Brain pericyte (primary cell): ENCODE data around the gene RAB5A.
"Not testable (repeated sequence)": the region's sequence is repeated elsewhere in the genome, so short reads cannot be mapped to it uniquely, and the experiment has no call there.

Experiments
- DNase-seq: peaks from one replicate; pipeline ENCODE4 v3.0.0-alpha.2; 2012; ENCODE audit warnings: low read depth, low spot score

RAB5A gene, protein sequence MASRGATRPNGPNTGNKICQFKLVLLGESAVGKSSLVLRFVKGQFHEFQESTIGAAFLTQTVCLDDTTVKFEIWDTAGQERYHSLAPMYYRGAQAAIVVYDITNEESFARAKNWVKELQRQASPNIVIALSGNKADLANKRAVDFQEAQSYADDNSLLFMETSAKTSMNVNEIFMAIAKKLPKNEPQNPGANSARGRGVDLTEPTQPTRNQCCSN

DNA sequence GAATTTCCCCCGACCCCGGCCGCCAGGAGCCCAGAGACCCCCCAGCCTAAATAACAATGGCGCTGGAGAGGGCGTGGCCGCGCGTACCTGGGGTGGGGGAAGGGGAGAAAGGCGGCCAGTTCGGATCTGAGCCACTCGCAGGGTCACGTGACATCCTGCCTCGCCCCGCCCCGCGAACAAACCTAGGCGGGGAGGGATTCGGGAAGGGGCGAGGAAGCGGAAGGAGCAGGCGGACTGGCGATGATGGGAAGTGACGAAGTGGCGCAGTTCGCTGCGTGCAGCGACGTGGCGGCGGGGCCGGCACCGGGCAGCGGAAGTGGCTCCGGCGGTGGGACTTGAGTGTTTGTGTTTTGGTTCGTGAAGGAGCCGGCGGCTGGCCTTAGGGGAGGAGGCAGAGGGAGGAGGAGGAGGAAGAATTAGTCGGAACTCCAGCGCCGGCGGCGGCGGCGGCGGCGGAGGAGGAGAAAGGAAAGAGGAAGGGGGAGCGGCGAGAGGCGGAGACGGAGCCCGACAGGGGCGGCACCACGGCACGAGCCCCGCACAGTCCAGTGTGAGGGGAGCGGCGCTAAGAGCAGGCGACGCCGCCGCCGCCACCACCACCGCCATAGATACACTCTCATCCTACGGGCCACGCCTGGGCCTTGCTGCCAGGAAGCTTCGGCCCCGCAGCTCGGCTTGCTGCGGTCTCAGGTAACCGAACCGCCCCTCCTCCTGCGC lies at the start of gene RAB5A:
RAB5A (plus strand) TSS at position 266 of the 717 bp plus-strand sequence. CDS start 3,802 bp downstream, outside the sequence.
- peak; percentile 93 for DNase-seq

DNA sequence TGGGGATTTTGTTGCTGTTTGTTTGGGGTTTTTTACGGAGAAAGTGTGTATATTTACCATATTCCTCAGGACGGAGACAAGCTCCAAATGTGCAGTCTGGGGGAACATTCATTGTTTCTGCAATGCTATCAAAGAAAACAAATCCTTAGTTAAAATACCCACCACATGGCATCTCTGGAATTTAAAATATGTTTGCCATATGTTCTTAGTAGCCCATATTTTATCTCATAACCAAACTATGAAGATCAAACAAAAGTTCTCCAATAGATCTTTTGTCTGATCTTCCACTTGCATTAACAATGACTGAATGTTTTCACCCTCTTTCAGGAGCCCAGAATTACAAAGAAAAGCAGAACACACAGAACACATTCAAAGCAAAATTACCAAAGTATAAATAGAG lies 48.2 kb upstream of the RAB5A start:
- no peak for DNase-seq

- no peak for DNase-seq
Measured at GRCh38 chr3:19899264-19899663, 47.6 kb upstream of the RAB5A start.

DNA sequence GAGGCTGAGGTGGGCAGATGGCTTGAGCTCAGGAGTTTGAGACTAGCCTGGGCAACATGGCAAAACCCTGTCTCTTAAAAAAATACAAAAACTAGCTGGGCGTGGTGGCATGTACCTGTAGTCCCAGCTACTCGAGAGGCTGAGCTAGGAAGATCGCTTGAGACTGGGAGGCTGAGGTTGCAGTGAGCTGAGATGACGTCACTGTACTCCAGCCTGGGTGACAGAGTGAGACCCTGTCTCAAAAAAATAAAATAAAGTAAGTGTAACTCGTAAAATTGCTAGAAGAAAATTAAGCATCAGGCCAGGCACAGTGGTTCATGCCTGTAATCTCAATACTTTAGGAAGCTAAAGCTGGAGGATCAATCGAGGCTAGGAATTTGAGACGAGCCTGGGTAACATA lies 47.1 kb upstream of the RAB5A start:
- DNase-seq, result not testable (repeated sequence)

DNA sequence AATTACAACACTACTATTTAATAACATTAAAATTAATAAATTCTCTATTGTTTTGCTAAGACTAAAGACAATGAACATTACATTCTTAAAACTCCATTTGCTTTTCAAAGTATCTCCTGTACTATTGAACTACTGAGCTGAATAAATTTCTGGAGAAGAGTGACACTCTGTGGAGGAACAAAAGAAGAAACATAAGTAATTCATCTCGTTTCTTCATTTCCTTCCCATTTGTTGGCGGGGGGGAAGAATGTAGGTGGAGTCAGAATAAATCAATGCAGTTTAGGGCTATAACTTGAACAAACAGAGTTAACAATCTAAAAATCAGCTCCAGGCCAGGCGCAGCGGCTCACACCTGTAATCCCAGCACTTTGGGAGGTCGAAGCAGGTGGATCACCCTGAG lies 45.6 kb upstream of the RAB5A start:
- no peak for DNase-seq

GRCh38 chr3:19901918-19902317 lies 45.0 kb upstream of the RAB5A start:
- no peak for DNase-seq

DNA sequence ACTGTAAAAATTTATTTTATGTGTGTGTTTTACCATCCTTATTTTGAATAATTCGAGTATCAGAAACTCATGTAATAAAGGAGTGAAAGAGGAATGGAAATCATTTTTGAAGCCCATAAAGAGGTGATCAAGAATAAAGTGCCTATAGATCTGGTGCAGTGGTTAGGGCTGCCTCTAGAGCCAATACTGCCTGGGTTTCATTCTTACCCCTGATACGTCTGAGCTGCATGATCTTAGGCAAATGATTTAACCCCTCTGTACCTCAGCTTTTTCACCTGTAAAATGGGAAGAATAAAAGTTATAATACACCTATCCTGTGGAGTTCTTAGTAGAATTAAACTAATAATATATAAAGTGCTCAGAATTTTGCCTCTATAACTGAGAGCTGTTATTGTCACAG lies 43.2 kb upstream of the RAB5A start:
- no peak for DNase-seq

GRCh38 chr3:19907523-19907922 lies 39.4 kb upstream of the RAB5A start:
- no peak for DNase-seq

GRCh38 chr3:19911452-19911851 lies 35.4 kb upstream of the RAB5A start:
- no peak for DNase-seq

DNA sequence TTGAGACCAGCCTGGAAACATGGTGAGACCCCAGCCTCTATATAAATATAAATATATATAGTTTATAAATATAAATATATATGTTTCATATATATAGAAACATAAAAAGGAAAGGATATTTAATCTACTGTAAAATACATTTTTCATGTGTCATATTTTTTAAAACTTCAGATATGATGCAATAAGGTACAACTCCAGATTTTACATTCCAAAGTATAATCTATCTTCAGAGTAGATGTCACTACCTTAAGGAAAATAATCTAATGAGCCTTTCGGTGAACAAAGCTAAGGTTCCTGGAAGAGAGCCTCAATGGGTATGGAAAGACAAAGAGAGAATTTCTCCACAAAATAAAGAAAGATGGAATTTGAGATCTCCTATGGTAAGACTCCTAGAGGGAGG lies 29.7 kb upstream of the RAB5A start:
- no peak for DNase-seq

DNA sequence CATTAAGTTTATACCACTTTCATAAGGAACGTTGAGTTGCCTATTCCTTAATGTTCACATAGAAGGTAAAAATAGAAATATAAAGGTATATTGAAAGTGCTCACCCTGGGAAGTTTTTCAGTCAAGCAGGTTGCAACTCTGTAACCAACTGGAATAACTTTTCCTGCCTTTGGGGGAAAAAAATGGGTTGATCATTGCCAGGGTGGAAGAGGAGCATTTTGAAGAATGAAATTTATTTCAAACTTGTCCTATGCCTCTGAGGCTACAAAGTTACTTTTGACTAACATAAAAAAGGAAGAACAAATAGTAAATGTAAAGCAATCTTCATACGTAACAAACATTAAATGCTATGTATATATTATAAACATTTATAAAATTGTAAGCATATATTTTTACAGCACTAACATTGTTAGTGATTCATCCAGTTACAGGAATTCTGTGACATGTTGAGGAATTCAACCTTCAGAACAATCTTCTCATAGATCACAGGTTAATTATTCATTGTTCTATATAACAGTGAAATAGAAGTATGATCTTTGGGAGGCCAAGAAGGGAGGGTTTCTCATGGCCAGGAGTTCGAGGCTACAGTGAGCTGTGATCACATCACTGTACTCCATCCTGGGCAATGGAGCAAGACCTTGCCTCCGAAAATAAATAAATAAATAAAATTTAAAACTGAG lies 26.4 kb upstream of the RAB5A start:
- DNase-seq, result no peak

DNA sequence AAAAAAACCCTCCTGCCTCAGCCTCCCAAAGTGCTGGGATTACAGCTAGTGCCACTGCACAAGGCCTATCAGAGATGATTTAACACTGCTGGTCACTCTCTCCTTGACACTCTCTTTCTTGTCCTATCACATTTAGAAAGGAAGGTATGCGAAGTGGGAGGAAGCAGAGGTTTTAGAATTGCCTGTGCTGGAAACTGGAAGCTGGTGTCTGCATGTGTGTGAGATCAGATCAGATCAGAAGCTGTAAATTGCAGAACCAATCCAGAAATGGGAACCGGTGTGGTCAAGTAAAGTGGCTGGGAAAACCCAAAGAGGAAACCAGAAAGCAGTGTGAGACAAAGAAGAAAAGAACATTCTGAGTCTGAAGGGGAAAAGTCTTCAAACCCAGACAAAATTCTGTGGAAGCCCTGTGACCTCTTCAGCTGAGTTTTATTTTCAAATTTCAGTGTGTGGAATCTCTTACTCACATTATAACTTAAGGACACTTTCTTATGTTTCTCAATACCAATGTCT lies 15.7 kb upstream of the RAB5A start:
- DNase-seq, result no peak

- DNase-seq, result no peak
Measured at GRCh38 chr3:19931767-19932188, 15.1 kb upstream of the RAB5A start.

DNA sequence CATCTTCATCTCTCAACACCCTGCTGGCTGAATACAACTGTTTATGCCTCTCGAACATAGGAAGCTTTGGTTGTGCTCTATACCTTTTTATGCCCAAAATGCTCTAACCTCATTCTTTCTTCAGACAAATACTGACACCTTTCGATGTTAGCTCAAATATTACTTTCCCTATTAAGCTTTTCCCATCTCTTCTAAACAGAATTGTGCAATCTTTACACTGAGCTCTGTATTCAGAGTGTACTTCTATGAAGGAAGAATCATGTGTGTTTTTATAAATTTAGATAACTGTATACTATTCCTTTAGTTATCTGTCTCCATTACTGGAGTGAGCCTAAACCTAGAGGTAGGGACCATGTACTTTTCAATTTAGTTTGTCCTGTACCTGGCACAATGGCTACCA lies 14.5 kb upstream of the RAB5A start:
- DNase-seq, result no peak

DNA sequence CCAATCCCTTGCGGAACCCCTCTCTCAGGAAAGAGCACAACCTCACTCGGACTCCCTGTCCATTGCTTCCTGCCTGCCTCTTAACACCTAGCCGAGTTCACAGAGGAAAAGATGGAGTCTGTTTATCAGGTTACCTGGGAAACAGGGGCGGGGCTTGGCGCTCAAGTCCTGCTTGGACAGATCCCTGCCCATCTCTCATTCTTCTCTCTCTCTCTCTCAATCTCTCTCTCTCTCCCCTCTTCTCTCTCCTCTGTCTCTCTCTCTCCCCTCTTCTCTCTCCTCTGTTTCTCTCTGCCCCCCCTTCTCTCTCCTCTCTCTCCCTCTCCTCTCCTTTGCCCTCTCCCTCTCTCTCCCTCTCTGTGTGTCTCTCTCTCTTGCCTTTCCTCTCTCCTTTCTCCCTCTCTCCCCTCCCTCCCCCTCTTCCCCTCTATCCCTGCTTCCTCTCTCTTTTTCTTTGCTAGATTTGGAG lies 12.8 kb upstream of the RAB5A start, which contains the start of gene EFHB:
EFHB (minus strand) TSS at position 120 of the 469 bp plus-strand sequence. CDS start 199 bp downstream, outside the sequence.
- no peak for DNase-seq

DNA sequence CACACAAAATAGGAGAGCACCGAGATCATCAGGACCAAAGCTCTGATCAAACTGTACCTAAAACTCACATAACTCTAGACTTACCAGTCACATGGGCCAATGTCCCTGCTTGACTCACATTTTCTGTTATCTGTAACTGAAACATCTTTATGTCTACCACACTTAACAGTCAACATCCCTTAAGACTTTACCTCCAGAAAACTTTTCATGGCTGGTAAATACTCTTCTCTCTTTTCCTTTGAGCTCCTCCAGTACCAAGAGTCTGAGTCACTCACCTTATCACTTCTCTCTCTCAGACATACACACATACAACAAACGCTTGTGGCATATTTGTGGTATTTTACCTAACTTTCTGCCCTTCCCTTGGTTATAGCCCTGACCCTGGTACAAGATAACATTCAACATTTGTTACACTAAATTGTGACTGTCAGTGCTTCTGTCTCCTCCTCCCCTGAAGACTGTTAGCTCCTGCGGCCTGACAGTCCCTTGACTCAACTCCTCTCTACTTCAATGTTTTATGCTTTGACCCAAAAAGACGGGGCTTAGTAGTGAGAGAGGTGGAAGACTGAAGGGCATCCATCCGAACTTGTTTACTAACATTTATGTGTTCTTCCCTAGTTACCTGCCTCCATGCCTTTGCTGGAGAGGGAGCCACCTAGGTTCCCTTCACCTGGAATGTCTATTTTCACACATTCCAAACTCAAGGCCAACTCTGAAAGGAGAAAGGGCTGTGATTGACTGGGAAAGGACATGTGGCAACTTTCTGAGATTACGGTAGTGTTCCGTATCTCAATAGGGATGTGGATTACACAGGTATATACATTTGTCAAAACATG lies 9.2 kb upstream of the RAB5A start:
- no peak for DNase-seq

DNA sequence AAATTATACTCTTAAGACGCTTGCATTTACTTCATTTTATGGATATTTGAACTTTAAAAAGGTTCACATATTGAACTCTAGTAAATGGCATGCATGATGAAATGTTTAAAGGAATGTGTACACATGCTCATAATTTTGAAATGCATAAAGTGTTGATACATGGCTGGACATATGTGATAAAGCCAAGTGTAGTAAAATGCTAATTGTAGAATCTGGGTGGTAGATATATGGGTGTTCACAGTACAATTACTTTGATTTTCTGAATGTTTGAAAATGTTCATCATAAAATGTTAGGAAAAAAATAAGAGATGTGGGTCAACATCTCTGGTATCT lies 8.6 kb upstream of the RAB5A start:
- no peak for DNase-seq

- no peak for DNase-seq
Measured at GRCh38 chr3:19940643-19941042, 6.3 kb upstream of the RAB5A start.

- DNase-seq, result no peak
Measured at GRCh38 chr3:19945534-19945933, 1.4 kb upstream of the RAB5A start.

GRCh38 chr3:19945969-19946831 lies 697 bp upstream of the RAB5A start:
- no peak for DNase-seq
